GM12864 (cell line): ENCODE measurements around the gene ANKS1B.
"Not testable (repeated sequence)": the region's sequence is repeated elsewhere in the genome, so short reads cannot be mapped to it uniquely, and the experiment has no call there.

Source experiments
- DNase-seq: peaks from one replicate; pipeline ENCODE4 v3.0.0-alpha.2; 2011; ENCODE audit warnings: low read depth
- H3K4me3 ChIP-seq: 2 replicates; pipeline ENCODE4 v1.5.1; 2011; ENCODE audit warnings: mild to moderate bottlenecking, low read depth, low read length, control low read depth
- TF ChIP-seq, protein P1 (sequence below): IDR thresholded peaks from 2 replicates; pipeline ENCODE4 v1.5.1; 2011; ENCODE audit warnings: low read depth, mild to moderate bottlenecking, moderate library complexity, low read length, control low read depth, inconsistent platforms; ENCODE audit errors: missing control alignments

Gene ANKS1B

DNA sequence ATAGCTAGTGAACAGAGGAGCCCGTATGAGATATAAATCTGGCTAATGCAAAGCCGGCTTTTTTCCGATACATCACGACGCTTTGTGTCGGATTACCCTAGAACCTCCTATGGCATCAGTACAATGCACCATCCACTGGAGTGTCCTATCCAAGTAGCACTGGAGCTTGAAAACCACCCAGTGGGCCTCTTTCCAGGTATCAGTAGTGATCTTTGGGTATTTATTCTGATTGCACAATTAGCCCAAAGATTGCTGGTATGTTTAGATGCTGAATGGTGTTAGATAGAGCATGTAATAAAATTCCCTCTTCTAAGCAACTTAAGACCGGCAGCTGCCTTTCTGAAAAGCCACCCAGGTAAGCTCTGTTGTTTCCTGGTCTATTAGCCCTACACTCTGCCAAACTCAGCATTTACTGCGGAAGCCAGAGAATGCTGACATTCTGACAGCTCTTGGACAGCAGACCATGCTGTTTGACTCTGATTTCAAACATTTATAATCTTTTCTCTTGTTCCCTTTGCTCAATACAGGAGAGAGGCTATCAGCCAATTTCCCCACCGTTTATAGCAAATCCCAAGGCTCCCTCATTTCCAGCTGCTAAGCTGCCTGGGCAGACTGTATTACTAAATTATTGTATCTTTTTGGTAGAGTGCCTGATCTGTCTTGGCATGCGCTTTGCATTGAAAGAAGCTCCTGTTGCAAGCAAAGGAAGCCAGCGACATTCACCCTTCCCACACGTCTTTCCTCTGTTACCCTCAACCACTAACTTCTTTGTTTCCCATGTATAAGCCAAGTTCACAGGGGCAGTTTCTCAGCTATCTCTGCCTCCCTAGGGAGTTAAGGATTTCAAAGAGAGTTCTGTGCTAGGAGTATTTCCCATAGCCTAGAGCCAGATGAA is 725.4 kb downstream of the ANKS1B start:
- no peak for DNase-seq
- TF ChIP-seq, protein P1, sequence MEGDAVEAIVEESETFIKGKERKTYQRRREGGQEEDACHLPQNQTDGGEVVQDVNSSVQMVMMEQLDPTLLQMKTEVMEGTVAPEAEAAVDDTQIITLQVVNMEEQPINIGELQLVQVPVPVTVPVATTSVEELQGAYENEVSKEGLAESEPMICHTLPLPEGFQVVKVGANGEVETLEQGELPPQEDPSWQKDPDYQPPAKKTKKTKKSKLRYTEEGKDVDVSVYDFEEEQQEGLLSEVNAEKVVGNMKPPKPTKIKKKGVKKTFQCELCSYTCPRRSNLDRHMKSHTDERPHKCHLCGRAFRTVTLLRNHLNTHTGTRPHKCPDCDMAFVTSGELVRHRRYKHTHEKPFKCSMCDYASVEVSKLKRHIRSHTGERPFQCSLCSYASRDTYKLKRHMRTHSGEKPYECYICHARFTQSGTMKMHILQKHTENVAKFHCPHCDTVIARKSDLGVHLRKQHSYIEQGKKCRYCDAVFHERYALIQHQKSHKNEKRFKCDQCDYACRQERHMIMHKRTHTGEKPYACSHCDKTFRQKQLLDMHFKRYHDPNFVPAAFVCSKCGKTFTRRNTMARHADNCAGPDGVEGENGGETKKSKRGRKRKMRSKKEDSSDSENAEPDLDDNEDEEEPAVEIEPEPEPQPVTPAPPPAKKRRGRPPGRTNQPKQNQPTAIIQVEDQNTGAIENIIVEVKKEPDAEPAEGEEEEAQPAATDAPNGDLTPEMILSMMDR, result no peak
- no peak overlapping the region for H3K4me3 ChIP-seq

DNA sequence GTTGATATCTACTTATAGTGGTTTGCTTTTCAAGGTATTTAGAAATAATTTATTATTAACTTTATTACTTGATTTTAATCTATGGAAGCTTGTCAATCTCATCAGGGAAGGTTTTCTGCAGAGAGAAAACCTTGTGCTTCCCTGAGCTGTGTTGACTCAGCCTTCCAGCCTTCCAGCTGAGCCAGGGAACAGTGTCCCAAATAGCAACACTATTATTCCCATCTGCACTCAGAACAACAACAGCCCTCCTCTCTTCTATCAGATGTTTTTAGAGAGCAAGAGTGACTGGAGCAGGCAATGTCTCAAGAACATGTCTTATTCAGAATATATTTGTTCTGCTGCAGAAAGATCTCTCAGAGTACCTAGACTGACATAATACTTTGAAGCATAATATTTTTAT is 727.1 kb downstream of the ANKS1B start:
- H3K4me3 ChIP-seq, result no peak overlapping the region
- TF ChIP-seq, protein P1, result no peak
- DNase-seq, result no peak

DNA sequence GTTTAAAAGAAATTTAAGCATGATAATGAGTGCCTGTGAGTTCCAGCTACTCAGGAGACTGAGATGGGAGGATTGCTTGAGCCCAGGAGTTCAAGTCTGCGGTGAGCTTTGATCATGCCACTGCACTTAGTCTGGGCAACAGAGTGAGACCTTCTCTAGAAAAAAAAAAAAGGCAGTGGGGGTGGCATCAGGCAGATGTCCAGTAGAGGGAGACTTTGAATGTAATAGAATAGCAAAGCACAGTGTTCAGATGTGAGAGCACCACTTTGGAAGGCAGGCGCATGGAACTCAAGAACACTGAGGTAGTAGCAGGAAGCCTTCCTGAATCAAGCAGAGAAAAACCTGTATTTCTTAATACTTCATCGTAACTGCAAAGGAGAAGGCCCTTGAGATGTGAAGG is 731.7 kb downstream of the ANKS1B start:
- TF ChIP-seq, protein P1, result peak; percentile 20
- H3K4me3 ChIP-seq, result no peak overlapping the region
- DNase-seq, result no peak

DNA sequence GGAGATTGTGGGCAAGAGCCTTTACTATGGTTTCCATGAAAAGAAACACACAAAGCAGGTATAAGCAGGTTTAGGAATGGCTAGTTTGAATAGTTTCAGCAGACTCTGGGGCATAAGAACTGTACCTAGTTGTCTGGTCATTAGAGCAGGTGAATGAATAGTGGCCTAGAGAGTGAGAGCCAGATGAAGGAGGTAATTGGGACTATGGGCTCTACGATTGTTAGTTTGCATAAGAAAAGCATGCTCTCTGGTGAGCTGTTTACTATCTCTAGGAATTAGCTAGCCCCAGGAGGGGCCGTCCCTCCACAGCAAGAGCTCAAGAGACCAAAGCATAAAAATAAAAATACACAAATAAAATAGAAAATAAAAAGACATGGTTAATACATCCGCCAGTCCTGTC is 734.6 kb downstream of the ANKS1B start:
- H3K4me3 ChIP-seq, result no peak overlapping the region
- DNase-seq, result no peak
- TF ChIP-seq, protein P1, result no peak

DNA sequence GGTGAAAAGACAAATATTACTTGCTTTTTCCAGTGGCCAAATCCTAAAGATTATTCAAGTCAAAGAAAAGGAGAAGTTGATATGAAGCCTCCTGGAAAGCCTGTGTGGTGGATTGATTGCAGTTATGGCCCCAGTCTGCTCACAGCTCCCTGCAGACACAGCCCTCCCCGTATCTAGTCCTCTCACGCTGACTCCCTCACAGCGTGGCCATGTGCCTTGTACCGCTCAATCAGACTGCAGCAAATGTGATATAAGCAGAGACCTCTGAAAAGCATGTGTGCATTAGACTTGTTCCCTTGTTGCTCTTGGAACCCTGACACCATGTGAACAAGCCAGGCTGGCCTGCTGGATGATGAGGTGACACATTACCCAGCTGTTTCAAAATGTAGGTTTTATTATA is 735.2 kb downstream of the ANKS1B start:
- DNase-seq, result no peak
- H3K4me3 ChIP-seq, result no peak overlapping the region
- TF ChIP-seq, protein P1, result no peak

DNA sequence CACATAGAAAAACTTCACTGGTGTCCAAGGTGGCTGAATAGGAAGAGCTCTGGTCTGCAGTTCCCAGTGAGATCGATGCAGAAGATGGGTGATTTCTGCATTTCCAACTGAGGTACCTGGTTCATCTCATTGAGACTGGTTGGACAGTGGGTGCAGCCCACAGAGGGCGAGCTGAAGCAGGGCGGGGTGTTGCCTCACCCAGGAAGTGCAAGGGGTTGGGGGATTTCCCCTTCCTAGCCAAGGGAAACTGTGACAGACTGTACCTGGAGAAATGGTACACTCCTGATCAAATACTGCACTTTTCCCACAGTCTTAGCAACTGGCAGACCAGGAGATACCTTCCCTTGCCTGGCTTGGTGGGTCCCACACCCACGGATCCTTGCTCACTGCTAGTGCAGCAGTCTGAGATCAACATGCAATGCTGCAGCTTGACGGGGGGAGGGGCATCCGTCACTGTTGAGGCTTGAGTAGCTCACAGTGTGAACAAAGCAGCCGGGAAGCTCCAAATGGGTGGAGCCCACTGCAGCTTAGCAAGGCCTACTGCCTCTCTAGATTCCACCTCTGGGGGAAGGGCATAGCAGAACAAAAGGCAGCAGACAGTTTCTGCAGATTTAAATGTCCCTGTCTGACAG is 746.7 kb downstream of the ANKS1B start:
- not testable (repeated sequence) for H3K4me3 ChIP-seq, DNase-seq

DNA sequence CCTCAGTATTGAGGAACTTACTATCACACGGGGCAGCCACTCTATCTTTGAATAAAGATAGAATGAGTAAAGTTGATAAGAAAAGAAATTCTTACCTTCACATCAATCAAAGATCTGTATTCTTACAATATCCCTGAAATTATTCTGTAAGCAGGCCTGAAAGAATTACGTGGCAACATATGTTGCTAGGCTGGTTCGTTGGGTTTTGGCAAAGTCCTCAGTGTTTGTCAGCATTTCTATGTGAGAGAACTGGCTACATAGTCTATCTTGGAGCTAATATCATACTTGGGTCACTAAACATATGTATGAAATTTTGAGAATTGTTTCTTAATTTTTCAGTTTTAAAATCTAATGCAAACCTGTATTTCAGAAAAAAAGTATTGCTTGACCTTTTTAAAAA is 749.4 kb downstream of the ANKS1B start:
- no peak overlapping the region for H3K4me3 ChIP-seq
- DNase-seq, result no peak
- TF ChIP-seq, protein P1, result no peak
